Ishikawa (cell line): ENCODE data around the gene LRP1.

Experiments
- TEAD4 ChIP-seq: IDR thresholded peaks from 2 replicates; pipeline ENCODE4 v1.6.1; 2012
- YY1 ChIP-seq: IDR thresholded peaks from 2 replicates; pipeline ENCODE4 v1.6.1; 2012; ENCODE audit warnings: low read depth

DNA sequence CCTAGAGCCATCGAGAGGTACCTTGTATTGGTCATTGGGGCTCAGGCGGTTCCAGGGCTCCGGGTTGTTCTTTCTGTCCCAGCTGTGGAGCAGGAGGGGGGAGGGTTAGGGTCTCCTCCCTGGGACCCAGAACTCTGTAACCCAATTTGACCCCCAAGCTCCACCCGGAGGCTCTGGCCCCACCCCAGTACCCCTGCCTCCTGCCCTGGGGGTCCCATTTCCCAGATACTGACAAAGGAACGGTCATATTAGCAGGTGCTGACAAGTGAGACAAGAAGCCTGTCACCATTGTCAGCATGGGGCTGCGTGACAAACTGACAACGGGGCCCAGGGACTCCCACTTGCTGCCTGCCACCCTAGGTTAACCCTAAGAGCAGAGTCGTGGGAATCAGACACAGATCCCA, 107.4 kb downstream of the LRP1 start:
- TF ChIP-seq TEAD4 (no peak), YY1 (no peak)
